Caco-2 (cell line): ENCODE data around the gene PIP4K2A. TPM values are rescaled to one million over a fixed set of nuclear protein-coding genes. Genes with fewer than 3 reads are reported as not detected.
"Not testable (repeated sequence)": the region's sequence is repeated elsewhere in the genome, so short reads cannot be mapped to it uniquely, and the experiment has no call there.

Source experiments
- BruUV-seq: library from RNA; stranded (reverse); fragments of 400-500 nt; replicated peaks from 2 replicates; lab custom pipeline; 2021; lab: Mats Ljungman, UMichigan
- CTCF ChIA-PET: fragments of 300-600 bp; sonication (Branson Sonifier 250); formaldehyde crosslinking; loops from one replicate; lab custom pipeline; 2022; ENCODE audit warnings: antibody characterized with exemption; lab: Charles Lee
- POLR2A ChIA-PET: fragments of 300-600 bp; sonication (Branson Sonifier 250); formaldehyde crosslinking; loops from one replicate; lab custom pipeline; 2022; ENCODE audit warnings: antibody characterized with exemption; lab: Charles Lee
- DNase-seq, 2 experiments: peaks; one replicate each; pipeline versions ENCODE4 v3.0.0 to v3.0.0-alpha.2; 2020 to 2022
- H3K27me3 ChIP-seq: replicated peaks from 2 replicates; pipeline ENCODE4 v1.6.0; 2011; ENCODE audit warnings: low read length; ENCODE audit not compliant: control insufficient read depth, insufficient read depth
- H3K36me3 ChIP-seq: 2 replicates; pipeline ENCODE4 v1.5.1; 2011; ENCODE audit warnings: low read length; ENCODE audit not compliant: control insufficient read depth, insufficient read depth
- H3K4me1 ChIP-seq: fragments of 250-450 bp; sonication (Bioruptor Pico); 2 replicates; pipeline ENCODE4 v1.5.1; 2020; ENCODE audit warnings: mild to moderate bottlenecking
- H3K4me3 ChIP-seq: 2 replicates; pipeline ENCODE4 v1.5.1; 2011; ENCODE audit warnings: low read depth, mild to moderate bottlenecking, control low read depth, low read length
- H3K9me3 ChIP-seq: fragments of 250-450 bp; sonication (Bioruptor Pico); 2 replicates; pipeline ENCODE4 v1.5.1; 2020; ENCODE audit warnings: mild to moderate bottlenecking, moderate library complexity
- H3K27ac Mint-ChIP-seq: one replicate; pipeline ENCODE4 v1.8.0; 2022; ENCODE audit warnings: mixed read lengths; ENCODE audit not compliant: unreplicated experiment
- H3K27me3 Mint-ChIP-seq: one replicate; pipeline ENCODE4 v1.8.0; 2022; ENCODE audit warnings: mixed read lengths; ENCODE audit not compliant: insufficient read depth, unreplicated experiment
- H3K36me3 Mint-ChIP-seq: one replicate; pipeline ENCODE4 v1.8.0; 2022; ENCODE audit warnings: mild to moderate bottlenecking, mixed read lengths; ENCODE audit not compliant: insufficient read depth, unreplicated experiment
- H3K4me1 Mint-ChIP-seq: one replicate; pipeline ENCODE4 v1.8.0; 2022; ENCODE audit warnings: low read depth, mixed read lengths; ENCODE audit not compliant: unreplicated experiment
- H3K4me3 Mint-ChIP-seq: one replicate; pipeline ENCODE4 v1.8.0; 2022; ENCODE audit warnings: mild to moderate bottlenecking, moderate library complexity, mixed read lengths; ENCODE audit not compliant: unreplicated experiment
- H3K9me3 Mint-ChIP-seq: one replicate; pipeline ENCODE4 v1.8.0; 2022; ENCODE audit warnings: mixed read lengths; ENCODE audit not compliant: unreplicated experiment
- CTCF ChIP-seq, 2 experiments: fragments of 200-600 bp in 1 of 2; IDR thresholded peaks; 1 replicate in 1 of 2; 2 replicates in 1 of 2; pipeline versions ENCODE4 v1.5.1 to v1.8.0; 2011 to 2022; ENCODE audit warnings: antibody characterized with exemption in 1 of 2, control low read depth in 1 of 2, inconsistent platforms in 1 of 2, low read depth in 1 of 2, low read length in 1 of 2, mild to moderate bottlenecking in 1 of 2, moderate library complexity in 1 of 2; ENCODE audit not compliant: insufficient read depth in 1 of 2, severe bottlenecking in 1 of 2, unreplicated experiment in 1 of 2
- intact Hi-C: fragments of 100-400 bp; cut with micrococcal nuclease; formaldehyde crosslinking; loops from one replicate; pipeline ENCODE4 v1.10.0; 2022; ENCODE audit not compliant: unreplicated experiment
- total RNA-seq: library from RNA; stranded (reverse); gene quantifications from 2 replicates; pipeline ENCODE4 v1.2.3, GENCODE V29; 2022

The PIP4K2A gene
- total RNA-seq, 1 experiment from 2014 or later = 26.9 TPM

DNA sequence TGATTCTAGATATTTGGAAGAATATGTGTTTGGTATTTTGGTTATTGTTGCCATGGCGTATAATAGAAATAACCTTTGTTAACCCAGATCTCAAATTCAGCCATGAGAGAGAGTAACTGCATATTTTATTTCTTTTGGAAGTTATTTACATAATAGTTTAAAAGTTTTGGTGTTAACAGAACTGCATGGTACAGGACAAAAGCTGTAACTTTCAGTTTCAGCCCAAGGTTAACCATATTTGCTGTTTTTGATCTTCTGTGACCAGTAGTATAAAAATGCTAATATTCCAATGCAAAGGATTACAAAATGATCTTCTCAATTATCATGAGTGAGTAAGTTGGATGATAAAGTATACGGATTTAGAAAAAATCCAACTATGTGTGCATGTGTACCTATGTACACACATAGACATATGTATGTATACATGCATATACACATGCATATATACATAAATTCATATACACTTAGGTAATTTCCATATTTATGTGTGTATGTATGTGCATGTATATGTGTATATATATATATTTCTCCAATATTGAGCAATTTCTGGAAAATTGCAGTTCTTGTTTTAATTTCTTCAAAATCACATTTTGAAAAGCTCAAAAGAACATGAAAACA lies 38.0 kb upstream of the PIP4K2A start:
- no peaks in the 10 kb centered on the region for H3K36me3 Mint-ChIP-seq
- Histone ChIP-seq H3K27me3 (no peaks in the 10 kb centered on the region), H3K36me3 (no peaks in the 10 kb centered on the region), H3K9me3 (no peaks in the 10 kb centered on the region), H3K4me3 (no peak overlapping the region), H3K4me1 (no peaks in the 10 kb centered on the region)
- BruUV-seq = no TSS peak
- DNase-seq = no peak
- TF ChIP-seq CTCF (IDR thresholded peaks at IDR 0.05; ENCODE audit: insufficient read depth in 1 of 2, low read depth in 1 of 2, low read length in 1 of 2, severe bottlenecking in 1 of 2, unreplicated experiment in 1 of 2) = no peak
- CTCF ChIA-PET = no interaction called here
- no peak overlapping the region for H3K4me3 Mint-ChIP-seq
- no peaks in the 10 kb centered on the region for H3K9me3 Mint-ChIP-seq
- no peaks in the 10 kb centered on the region for H3K27me3 Mint-ChIP-seq
- no peak overlapping the region for H3K27ac Mint-ChIP-seq
- POLR2A ChIA-PET = no interaction called here
- intact Hi-C loops = no loop called here
- H3K4me1 Mint-ChIP-seq = no peaks in the 10 kb centered on the region

DNA sequence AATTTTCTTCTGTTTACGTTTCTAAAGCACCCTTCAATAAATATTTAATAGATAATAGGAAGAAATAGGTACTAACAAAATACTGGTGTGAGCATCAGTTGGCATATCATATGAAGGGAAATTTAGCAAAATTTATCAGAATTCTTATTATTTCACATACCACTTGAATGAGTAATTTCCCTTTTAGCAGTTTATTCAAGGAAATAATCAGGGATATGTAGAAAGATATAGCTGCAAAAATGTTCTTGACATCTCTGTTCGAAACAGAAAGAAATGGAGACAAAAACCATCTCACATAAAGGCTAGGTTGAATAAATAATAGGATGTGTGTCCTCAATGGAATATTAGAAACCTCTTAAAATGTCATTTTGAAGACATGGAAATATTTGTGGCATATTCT lies 35.8 kb upstream of the PIP4K2A start:
- H3K4me1 ChIP-seq = no peaks in the 10 kb centered on the region
- ChIA-PET POLR2A (no interaction called here), CTCF (no interaction called here)
- no peaks in the 10 kb centered on the region for H3K9me3 ChIP-seq
- no TSS peak for BruUV-seq
- Mint-ChIP-seq H3K4me3 (no peak overlapping the region), H3K27ac (no peak overlapping the region), H3K27me3 (no peaks in the 10 kb centered on the region), H3K4me1 (no peaks in the 10 kb centered on the region), H3K9me3 (no peaks in the 10 kb centered on the region), H3K36me3 (no peaks in the 10 kb centered on the region)
- no peak overlapping the region for H3K4me3 ChIP-seq
- no peak for DNase-seq
- no peaks in the 10 kb centered on the region for H3K36me3 ChIP-seq
- no peak for TF ChIP-seq CTCF (IDR thresholded peaks at IDR 0.05; ENCODE audit: insufficient read depth in 1 of 2, low read depth in 1 of 2, low read length in 1 of 2, severe bottlenecking in 1 of 2, unreplicated experiment in 1 of 2)
- intact Hi-C loops = no loop called here
- no peaks in the 10 kb centered on the region for H3K27me3 ChIP-seq

DNA sequence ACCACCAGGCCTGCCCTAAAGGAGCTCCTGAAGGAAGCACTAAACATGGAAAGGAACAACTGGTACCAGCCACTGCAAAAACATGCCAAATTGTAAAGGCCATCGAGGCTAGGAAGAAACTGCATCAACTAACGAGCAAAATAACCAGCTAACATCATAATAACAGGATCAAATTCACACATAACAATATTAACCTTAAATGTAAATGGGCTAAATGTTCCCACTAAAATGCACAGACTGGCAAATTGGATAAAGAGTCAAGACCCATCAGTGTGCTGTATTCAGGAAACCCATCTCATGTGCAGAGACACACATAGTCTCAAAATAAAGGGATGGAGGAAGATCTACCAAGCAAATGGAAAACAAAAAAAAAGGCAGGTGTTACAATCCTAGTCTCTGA lies 30.5 kb upstream of the PIP4K2A start:
- H3K36me3 ChIP-seq, H3K27ac Mint-ChIP-seq, H3K36me3 Mint-ChIP-seq, H3K4me1 Mint-ChIP-seq, intact Hi-C loops, H3K9me3 Mint-ChIP-seq, DNase-seq, BruUV-seq, H3K4me3 Mint-ChIP-seq, H3K27me3 ChIP-seq, POLR2A ChIA-PET, H3K27me3 Mint-ChIP-seq, H3K4me1 ChIP-seq, H3K4me3 ChIP-seq, H3K9me3 ChIP-seq, CTCF ChIA-PET: not testable (repeated sequence)
